SH-SY5Y (cell line): ENCODE results near the gene HOXC11.

Source experiments
- GATA2 ChIP-seq: IDR thresholded peaks from 2 replicates; pipeline ENCODE4 v1.6.1; 2011; ENCODE audit warnings: mild to moderate bottlenecking, low read depth, low read length
- GATA3 ChIP-seq: IDR thresholded peaks from 2 replicates; pipeline ENCODE4 v1.6.1; 2011; ENCODE audit warnings: low read depth, mild to moderate bottlenecking, low read length, moderate library complexity

GRCh38 chr12:53927220-53928029 lies 45.5 kb upstream of the HOXC11 start:
- no peak for TF ChIP-seq GATA2
- no peak for TF ChIP-seq GATA3
